ENCODE results near the gene LIPH.
"Not testable (repeated sequence)": the region's sequence is repeated elsewhere in the genome, so short reads cannot be mapped to it uniquely, and the experiment has no call there.

Gene LIPH

DNA sequence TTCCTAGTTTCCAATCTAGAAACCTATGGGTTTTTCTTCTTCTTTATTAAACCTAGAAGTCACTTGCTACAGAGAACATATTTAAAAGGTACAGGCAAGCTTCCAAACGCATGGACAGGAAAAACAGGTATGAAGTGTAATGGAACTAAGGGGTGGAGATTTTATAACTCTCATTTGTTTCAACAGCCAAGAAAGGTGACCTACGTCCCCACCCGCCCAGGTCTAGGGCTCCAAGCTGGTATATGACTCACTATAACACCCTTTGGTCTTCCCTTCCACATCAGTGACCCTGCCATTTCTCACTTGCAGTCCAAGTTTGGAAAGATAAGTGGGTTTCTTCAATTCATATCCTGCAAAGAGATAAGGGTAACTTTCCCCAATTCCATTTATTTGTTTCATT lies 6.0 kb upstream of the LIPH start:
- Histone ChIP-seq H2AFZ (ENCODE audit: low read depth, low read length) (no peak overlapping the region), H3K27me3 (ENCODE audit: control insufficient read depth in 1 of 2, insufficient read depth in 1 of 2, low read length in 2 of 2) (peaks cover 0 to 21% of the 10 kb centered on the region in 2 experiments), H2AK5ac (ENCODE audit: low read length, severe bottlenecking) (no peak overlapping the region), H4K8ac (ENCODE audit: low read length) (no peak overlapping the region), H2BK12ac (ENCODE audit: low read length in 2 of 2) (no peak overlapping the region), H3K4me2 (ENCODE audit: low read length, poor library complexity, severe bottlenecking) (no peak overlapping the region), H3K36me3 (ENCODE audit: control insufficient read depth in 1 of 2, insufficient read depth in 2 of 2, low read depth in 1 of 2, low read length in 2 of 2) (no peaks in the 10 kb centered on the region), H3K4ac (ENCODE audit: low read depth in 1 of 2, low read length in 2 of 2) (no peak overlapping the region), H3K27ac (ENCODE audit: low read length, poor library complexity, severe bottlenecking) (peak overlapping the region; percentile 26), H2BK5ac (ENCODE audit: low read depth, low read length, poor library complexity, severe bottlenecking) (no peak overlapping the region), H3K9ac (ENCODE audit: low read length) (no peak overlapping the region), H3K14ac (ENCODE audit: low read length in 2 of 2) (no peak overlapping the region), H3K18ac (ENCODE audit: low read depth in 1 of 2, low read length in 2 of 2) (no peak overlapping the region), H2BK120ac (ENCODE audit: low read depth, low read length) (no peak overlapping the region), H3K4me1 (ENCODE audit: control insufficient read depth, insufficient read depth, low read depth, low read length) (peaks cover 11% of the 10 kb centered on the region), H2BK15ac (ENCODE audit: low read depth, poor library complexity, severe bottlenecking) (no peak overlapping the region), H3K4me3 (ENCODE audit: insufficient read depth in 1 of 2, low read depth in 1 of 2, low read length in 2 of 2) (no peak overlapping the region), H3K23ac (ENCODE audit: low read length in 2 of 2) (no peak overlapping the region), H3K79me1 (replicated peaks; ENCODE audit: low read length, poor library complexity, severe bottlenecking) (no peaks in the 10 kb centered on the region), H3K9me3 (ENCODE audit: control insufficient read depth, low read length) (no peaks in the 10 kb centered on the region), H4K91ac (ENCODE audit: low read length) (no peak overlapping the region)
- WGBS: 100% methylated on average over 1 of the region's 3 CpGs
- DNase-seq: no peak

DNA sequence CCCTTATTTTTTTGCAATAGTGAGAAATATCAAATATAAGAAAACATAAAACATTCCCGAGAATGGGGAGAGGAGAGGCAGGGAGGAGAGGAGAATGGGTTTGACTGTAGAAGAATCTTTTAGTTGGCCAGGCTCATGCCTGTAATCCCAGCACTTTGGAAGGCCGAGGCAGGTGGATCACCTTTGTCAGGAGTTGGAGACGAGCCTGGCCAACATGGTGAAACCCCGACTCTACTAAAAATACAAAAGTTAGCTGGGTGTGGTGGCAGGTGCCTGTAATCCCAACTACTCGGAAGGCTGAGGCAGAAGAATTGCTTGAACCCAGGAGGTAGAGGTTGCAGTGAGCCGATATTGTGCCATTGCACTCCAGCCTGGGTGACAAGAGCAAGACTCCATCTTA lies 4.3 kb upstream of the LIPH start:
- H3K4ac ChIP-seq (ENCODE audit: low read depth in 1 of 2, low read length in 2 of 2); H2AFZ ChIP-seq (ENCODE audit: low read depth, low read length); H3K79me1 ChIP-seq (replicated peaks; ENCODE audit: low read length, poor library complexity, severe bottlenecking); H2AK5ac ChIP-seq (ENCODE audit: low read length, severe bottlenecking); DNase-seq; H3K23ac ChIP-seq (ENCODE audit: low read length in 2 of 2); H2BK15ac ChIP-seq (ENCODE audit: low read depth, poor library complexity, severe bottlenecking); H3K4me3 ChIP-seq (ENCODE audit: insufficient read depth in 1 of 2, low read depth in 1 of 2, low read length in 2 of 2); H4K91ac ChIP-seq (ENCODE audit: low read length); H3K14ac ChIP-seq (ENCODE audit: low read length in 2 of 2); H3K9me3 ChIP-seq (ENCODE audit: control insufficient read depth, low read length); H3K4me1 ChIP-seq (ENCODE audit: control insufficient read depth, insufficient read depth, low read depth, low read length); H2BK120ac ChIP-seq (ENCODE audit: low read depth, low read length); H2BK5ac ChIP-seq (ENCODE audit: low read depth, low read length, poor library complexity, severe bottlenecking); H3K18ac ChIP-seq (ENCODE audit: low read depth in 1 of 2, low read length in 2 of 2); H3K36me3 ChIP-seq (ENCODE audit: control insufficient read depth in 1 of 2, insufficient read depth in 2 of 2, low read depth in 1 of 2, low read length in 2 of 2); H4K8ac ChIP-seq (ENCODE audit: low read length); H3K4me2 ChIP-seq (ENCODE audit: low read length, poor library complexity, severe bottlenecking); H3K27ac ChIP-seq (ENCODE audit: low read length, poor library complexity, severe bottlenecking); H3K9ac ChIP-seq (ENCODE audit: low read length); H2BK12ac ChIP-seq (ENCODE audit: low read length in 2 of 2): not testable (repeated sequence)
- WGBS: 83% methylated on average over 5 of the region's 6 CpGs
- H3K27me3 ChIP-seq (ENCODE audit: control insufficient read depth in 1 of 2, insufficient read depth in 1 of 2, low read length in 2 of 2): peaks cover 0 to 15% of the 10 kb centered on the region in 2 experiments

DNA sequence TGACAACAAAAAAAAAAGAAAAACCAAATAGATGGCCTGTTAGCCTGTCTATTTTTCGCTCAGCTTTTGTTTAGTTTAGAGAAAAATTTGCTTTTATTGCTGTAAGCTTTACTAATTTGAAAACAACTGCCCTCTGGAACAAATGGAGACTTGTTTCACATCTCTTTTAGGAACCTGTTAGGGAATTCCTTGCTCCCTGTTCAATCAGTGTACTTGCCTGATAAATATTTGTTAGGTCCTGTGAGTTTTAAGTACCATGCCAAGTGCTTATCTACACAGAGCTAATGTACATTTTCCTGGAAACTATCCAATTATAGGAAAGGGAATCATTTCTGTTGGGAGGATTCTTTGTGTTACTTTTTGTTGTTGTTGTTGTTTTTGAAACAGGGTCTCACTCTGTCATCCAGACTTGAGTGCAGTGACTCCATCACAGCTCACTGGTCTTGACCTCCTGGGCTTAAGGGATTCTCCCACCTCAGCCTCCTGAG lies 3.5 kb upstream of the LIPH start:
- no peak overlapping the region for H3K14ac ChIP-seq (ENCODE audit: low read length in 2 of 2)
- no peak overlapping the region for H2BK120ac ChIP-seq (ENCODE audit: low read depth, low read length)
- no peak overlapping the region for H3K9ac ChIP-seq (ENCODE audit: low read length)
- H3K36me3 ChIP-seq (ENCODE audit: control insufficient read depth in 1 of 2, insufficient read depth in 2 of 2, low read depth in 1 of 2, low read length in 2 of 2): no peaks in the 10 kb centered on the region
- H3K4me1 ChIP-seq (ENCODE audit: control insufficient read depth, insufficient read depth, low read depth, low read length): peaks cover 4% of the 10 kb centered on the region
- H3K23ac ChIP-seq (ENCODE audit: low read length in 2 of 2): no peak overlapping the region
- H3K4me3 ChIP-seq (ENCODE audit: insufficient read depth in 1 of 2, low read depth in 1 of 2, low read length in 2 of 2): no peak overlapping the region
- DNase-seq: no peak
- H2BK15ac ChIP-seq (ENCODE audit: low read depth, poor library complexity, severe bottlenecking): no peak overlapping the region
- H2BK12ac ChIP-seq (ENCODE audit: low read length in 2 of 2): no peak overlapping the region
- H3K27me3 ChIP-seq (ENCODE audit: control insufficient read depth in 1 of 2, insufficient read depth in 1 of 2, low read length in 2 of 2): peaks cover 0 to 10% of the 10 kb centered on the region in 2 experiments
- H3K9me3 ChIP-seq (ENCODE audit: control insufficient read depth, low read length): no peaks in the 10 kb centered on the region
- H2AFZ ChIP-seq (ENCODE audit: low read depth, low read length): no peak overlapping the region
- H3K4me2 ChIP-seq (ENCODE audit: low read length, poor library complexity, severe bottlenecking): no peak overlapping the region
- H4K8ac ChIP-seq (ENCODE audit: low read length): no peak overlapping the region
- no peak overlapping the region for H2BK5ac ChIP-seq (ENCODE audit: low read depth, low read length, poor library complexity, severe bottlenecking)
- WGBS: no CpG with 5 or more reads among the region's 1 CpG
- no peak overlapping the region for H4K91ac ChIP-seq (ENCODE audit: low read length)
- no peak overlapping the region for H3K27ac ChIP-seq (ENCODE audit: low read length, poor library complexity, severe bottlenecking)
- no peak overlapping the region for H3K18ac ChIP-seq (ENCODE audit: low read depth in 1 of 2, low read length in 2 of 2)
- H3K4ac ChIP-seq (ENCODE audit: low read depth in 1 of 2, low read length in 2 of 2): no peak overlapping the region
- no peak overlapping the region for H2AK5ac ChIP-seq (ENCODE audit: low read length, severe bottlenecking)
- H3K79me1 ChIP-seq (replicated peaks; ENCODE audit: low read length, poor library complexity, severe bottlenecking): no peaks in the 10 kb centered on the region

GRCh38 chr3:185555101-185555501 lies 2.7 kb upstream of the LIPH start:
- DNase-seq: no peak
- H3K9me3 ChIP-seq (ENCODE audit: control insufficient read depth, low read length): no peaks in the 10 kb centered on the region
- H2BK15ac ChIP-seq (ENCODE audit: low read depth, poor library complexity, severe bottlenecking): no peak overlapping the region
- no peaks in the 10 kb centered on the region for H3K79me1 ChIP-seq (replicated peaks; ENCODE audit: low read length, poor library complexity, severe bottlenecking)
- H2BK120ac ChIP-seq (ENCODE audit: low read depth, low read length): no peak overlapping the region
- H2BK12ac ChIP-seq (ENCODE audit: low read length in 2 of 2): no peak overlapping the region
- no peak overlapping the region for H2BK5ac ChIP-seq (ENCODE audit: low read depth, low read length, poor library complexity, severe bottlenecking)
- no peak overlapping the region for H3K23ac ChIP-seq (ENCODE audit: low read length in 2 of 2)
- 88% methylated on average over 3 of the region's 4 CpGs for WGBS
- no peak overlapping the region for H3K9ac ChIP-seq (ENCODE audit: low read length)
- no peak overlapping the region for H3K14ac ChIP-seq (ENCODE audit: low read length in 2 of 2)
- no peak overlapping the region for H4K8ac ChIP-seq (ENCODE audit: low read length)
- no peak overlapping the region for H2AFZ ChIP-seq (ENCODE audit: low read depth, low read length)
- peaks cover 4% of the 10 kb centered on the region for H3K4me1 ChIP-seq (ENCODE audit: control insufficient read depth, insufficient read depth, low read depth, low read length)
- H3K36me3 ChIP-seq (ENCODE audit: control insufficient read depth in 1 of 2, insufficient read depth in 2 of 2, low read depth in 1 of 2, low read length in 2 of 2): no peaks in the 10 kb centered on the region
- H3K4me2 ChIP-seq (ENCODE audit: low read length, poor library complexity, severe bottlenecking): no peak overlapping the region
- H3K4me3 ChIP-seq (ENCODE audit: insufficient read depth in 1 of 2, low read depth in 1 of 2, low read length in 2 of 2): no peak overlapping the region
- H3K27me3 ChIP-seq (ENCODE audit: control insufficient read depth in 1 of 2, insufficient read depth in 1 of 2, low read length in 2 of 2): peaks cover 0 to 4% of the 10 kb centered on the region in 2 experiments
- no peak overlapping the region for H2AK5ac ChIP-seq (ENCODE audit: low read length, severe bottlenecking)
- no peak overlapping the region for H3K4ac ChIP-seq (ENCODE audit: low read depth in 1 of 2, low read length in 2 of 2)
- H4K91ac ChIP-seq (ENCODE audit: low read length): no peak overlapping the region
- H3K18ac ChIP-seq (ENCODE audit: low read depth in 1 of 2, low read length in 2 of 2): no peak overlapping the region
- no peak overlapping the region for H3K27ac ChIP-seq (ENCODE audit: low read length, poor library complexity, severe bottlenecking)
